Left cardiac atrium (tissue), 4 donors: ENCODE data around the gene YY1. TPM values are rescaled to one million over a fixed set of nuclear protein-coding genes. Genes with fewer than 3 reads are reported as not detected.

Experiments used
- ATAC-seq, 2 donors: fragments of 200-7000 bp; cut with Tn5 transposase; one replicate each; pipeline ENCODE4 v1.9.1; 2020; ENCODE audit warnings: mild to moderate bottlenecking in 2 of 2, moderate library complexity in 2 of 2
- DNase-seq: peaks from one replicate; pipeline ENCODE4 v3.0.0-alpha.2; 2020
- intact Hi-C, 2 donors: fragments of 100-400 bp; cut with DNase I; formaldehyde crosslinking; loops; one replicate each; pipeline versions ENCODE4 v1.14.1 to v1.15.1; 2022 to 2023
- total RNA-seq, 2 donors: library from RNA; stranded (reverse); fragmentation: NEBNext Ultra II Directional; extraction: Animal tissue kit (Norgen Biotek cat#: 25700); gene quantifications; one replicate each; pipeline ENCODE4 v1.2.1, GENCODE V29; 2021
- donor health status: DM: no; HTN: yes; CAD: no.
- donor health status: DM: no; HTN: yes; CAD: no; lungs with severe emphysema.
- donor health status: DM: yes; HTN: yes; CAD: no.
- donor health status: Dilated cardiomyopathy.

YY1 gene
- total RNA-seq, 2 donors from 2014 or later: 41.0 to 45.7 TPM

DNA sequence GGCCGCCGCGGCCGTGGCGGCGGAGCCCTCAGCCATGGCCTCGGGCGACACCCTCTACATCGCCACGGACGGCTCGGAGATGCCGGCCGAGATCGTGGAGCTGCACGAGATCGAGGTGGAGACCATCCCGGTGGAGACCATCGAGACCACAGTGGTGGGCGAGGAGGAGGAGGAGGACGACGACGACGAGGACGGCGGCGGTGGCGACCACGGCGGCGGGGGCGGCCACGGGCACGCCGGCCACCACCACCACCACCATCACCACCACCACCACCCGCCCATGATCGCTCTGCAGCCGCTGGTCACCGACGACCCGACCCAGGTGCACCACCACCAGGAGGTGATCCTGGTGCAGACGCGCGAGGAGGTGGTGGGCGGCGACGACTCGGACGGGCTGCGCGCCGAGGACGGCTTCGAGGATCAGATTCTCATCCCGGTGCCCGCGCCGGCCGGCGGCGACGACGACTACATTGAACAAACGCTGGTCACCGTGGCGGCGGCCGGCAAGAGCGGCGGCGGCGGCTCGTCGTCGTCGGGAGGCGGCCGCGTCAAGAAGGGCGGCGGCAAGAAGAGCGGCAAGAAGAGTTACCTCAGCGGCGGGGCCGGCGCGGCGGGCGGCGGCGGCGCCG is 381 bp downstream of the YY1 start:
- intact Hi-C loops: no loop called here

GRCh38 chr14:100239840-100240667 is 1.1 kb downstream of the YY1 start:
- intact Hi-C loops: no loop called here
- DNase-seq (peak; percentile 92), ATAC-seq (peak; percentile 64 to 68)

More for the DNA sequence above, 381 bp downstream of the YY1 start:
- DNase-seq: peak; percentile 51
- ATAC-seq: peak in 1 of 2 donors; percentile 3

GRCh38 chr14:100240668-100241032 is 1.7 kb downstream of the YY1 start:
- intact Hi-C loops: no loop called here
- ATAC-seq: no peak
- no peak for DNase-seq

GRCh38 chr14:100241279-100241678 is 2.3 kb downstream of the YY1 start:
- ATAC-seq (no peak), DNase-seq (no peak)
- intact Hi-C loops: no loop called here

DNA sequence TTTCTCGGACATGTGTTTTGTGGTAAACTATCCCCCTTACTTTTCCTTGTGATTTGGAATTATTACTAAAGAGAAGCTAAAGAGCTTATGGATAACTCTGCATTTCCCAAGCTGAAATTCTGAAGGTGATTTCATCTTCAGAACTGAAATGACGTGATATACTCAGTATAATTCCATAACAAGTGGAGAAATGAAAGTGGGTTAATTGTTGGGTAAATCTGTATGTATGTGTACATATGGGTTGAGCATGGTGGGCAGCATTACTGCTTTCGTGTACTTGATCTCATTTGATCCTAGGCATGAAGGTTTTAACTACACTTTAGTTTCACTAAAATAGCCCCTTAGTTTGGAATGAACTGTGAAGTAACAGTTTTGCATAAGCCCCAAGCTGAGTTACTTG is 4.1 kb downstream of the YY1 start:
- ATAC-seq (no peak), DNase-seq (no peak)
- intact Hi-C loops: no loop called here

DNA sequence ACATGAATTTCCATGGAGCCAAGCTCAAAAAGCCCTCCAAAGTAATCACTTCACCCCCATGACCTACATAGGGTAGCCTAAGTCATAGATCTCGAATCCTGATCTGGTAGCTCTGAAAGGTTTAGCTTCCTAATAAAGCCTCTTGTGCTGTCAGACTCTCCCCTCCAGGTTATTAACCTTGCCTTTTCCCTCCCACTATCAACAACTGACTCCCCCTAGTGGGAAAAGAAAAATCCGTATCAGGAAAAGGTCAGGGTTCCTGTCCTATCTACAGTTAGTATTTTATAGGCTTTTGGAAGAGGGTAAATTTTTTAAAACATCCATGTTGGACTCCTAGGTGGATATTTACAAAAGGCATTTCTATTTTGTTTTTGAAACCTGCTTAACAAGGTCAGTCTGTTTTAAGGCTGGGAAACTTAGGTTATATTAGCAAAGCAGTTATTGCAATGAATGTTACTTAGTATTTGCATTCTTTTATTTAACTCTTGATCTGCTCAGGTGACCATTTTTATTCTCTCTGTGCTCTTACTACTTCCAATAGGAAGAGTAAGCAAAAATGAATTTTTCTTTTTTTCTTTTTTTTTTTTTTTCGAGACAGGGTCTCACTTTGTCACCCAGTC is 8.0 kb downstream of the YY1 start:
- intact Hi-C loops: no loop called here
- DNase-seq (no peak), ATAC-seq (peak; percentile 50 to 65)

DNA sequence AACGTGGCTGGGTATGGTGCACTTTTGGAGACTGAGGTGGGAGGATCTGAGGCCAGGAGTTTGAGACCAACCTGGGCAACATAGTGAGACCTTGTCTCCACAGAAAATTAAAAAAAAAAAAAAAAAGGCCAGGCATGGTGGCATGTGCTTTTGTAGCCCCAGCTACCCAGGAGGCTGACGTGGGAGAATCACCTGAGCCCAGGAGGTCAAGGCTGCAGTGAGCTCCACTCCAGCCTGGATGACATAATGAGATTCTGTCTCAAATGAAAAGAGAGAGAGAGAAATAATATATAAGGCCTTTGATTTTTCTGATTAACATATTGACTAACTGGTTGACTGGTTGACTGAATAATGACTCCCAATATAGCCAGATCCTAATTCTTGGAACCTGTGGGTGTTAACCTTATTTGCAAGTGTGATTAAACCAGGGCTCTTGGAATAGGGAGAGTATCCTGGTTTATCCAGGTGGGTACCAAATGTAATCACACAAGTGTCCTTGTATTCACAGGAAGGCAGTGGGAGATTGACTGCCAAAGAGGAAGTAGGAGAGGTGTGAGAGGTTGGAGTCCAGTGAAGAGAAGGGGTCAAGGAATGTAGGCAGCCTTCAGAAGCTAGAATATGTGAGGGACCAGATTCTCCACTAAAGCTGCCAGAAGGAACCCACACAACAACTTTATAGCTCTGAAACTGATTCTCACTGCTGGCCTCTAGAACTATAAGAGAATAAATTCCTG is 12.0 kb downstream of the YY1 start:
- intact Hi-C loops: loop anchor here in 1 of 2 donors (5.0 kb wide), 1 partner anchor 36 kb away; no protein-coding TSS in a partner anchor
- ATAC-seq (no peak), DNase-seq (no peak)

DNA sequence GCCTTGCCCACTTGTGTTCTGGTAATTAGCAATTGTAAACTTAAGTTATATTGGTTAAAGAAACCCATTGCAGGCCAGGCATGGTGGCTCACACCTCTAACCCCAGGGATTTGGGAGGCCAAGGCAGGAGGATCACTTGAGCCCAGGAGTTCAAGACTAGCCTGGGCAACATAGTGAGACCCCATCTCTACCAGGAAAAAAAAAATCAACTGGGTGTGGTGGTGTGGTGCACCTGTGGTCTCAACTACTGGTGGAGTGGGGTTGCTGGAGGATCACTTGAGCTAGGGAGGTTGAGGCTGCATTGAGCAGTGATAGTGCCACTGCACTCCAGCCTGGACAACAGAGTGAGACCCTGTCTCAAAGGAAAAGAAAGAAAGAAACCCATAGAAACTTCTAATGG is 13.7 kb downstream of the YY1 start:
- intact Hi-C loops: loop anchor here in 1 of 2 donors (5.0 kb wide), 1 partner anchor 35 kb away; no protein-coding TSS in a partner anchor
- ATAC-seq (no peak), DNase-seq (no peak)

DNA sequence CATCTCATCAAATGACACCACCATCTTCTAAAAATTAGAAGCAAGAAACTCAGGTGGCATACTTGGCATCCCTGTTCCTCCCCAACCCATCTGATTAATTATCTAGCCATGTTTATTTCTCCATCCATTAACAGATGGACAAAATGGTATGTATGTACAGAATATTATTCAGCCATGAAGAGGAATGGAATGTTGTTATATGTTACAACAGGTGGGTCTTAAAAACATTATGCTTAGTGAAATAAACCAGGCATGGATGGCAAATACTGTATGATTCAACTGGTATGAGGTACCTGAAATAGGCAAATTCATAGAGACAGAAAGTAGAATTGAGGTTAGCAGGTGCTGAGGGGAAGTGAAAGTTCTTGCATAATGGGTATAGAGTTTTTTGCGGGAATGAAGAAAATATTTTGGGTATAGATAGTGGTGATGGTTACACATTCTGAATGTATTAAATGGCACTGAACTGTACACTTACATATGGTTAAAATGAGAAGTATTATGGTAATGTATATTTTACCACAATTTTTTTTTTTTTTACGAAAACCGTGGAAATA is 17.5 kb downstream of the YY1 start:
- ATAC-seq (no peak), DNase-seq (no peak)
- intact Hi-C loops: no loop called here

DNA sequence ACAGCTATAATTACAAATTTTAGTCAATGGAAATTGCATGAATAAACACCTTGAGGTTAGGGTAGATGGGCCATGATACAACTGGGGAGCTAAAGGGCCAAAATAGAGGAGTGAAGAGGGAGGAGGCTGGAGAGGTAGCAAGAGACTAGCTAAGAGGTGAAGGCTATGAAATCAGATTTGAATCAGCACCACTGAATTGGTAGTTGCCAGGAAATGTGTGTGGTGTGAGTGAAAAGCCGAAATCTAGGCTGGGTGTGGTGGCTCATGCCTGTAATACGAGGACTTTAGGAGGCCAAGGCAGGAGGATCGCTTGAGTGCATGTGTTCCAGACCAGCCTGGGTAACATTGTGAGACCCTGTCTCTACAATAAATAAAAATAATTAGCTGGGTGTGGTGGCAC is 22.7 kb downstream of the YY1 start:
- no peak for ATAC-seq
- intact Hi-C loops: no loop called here
- no peak for DNase-seq

DNA sequence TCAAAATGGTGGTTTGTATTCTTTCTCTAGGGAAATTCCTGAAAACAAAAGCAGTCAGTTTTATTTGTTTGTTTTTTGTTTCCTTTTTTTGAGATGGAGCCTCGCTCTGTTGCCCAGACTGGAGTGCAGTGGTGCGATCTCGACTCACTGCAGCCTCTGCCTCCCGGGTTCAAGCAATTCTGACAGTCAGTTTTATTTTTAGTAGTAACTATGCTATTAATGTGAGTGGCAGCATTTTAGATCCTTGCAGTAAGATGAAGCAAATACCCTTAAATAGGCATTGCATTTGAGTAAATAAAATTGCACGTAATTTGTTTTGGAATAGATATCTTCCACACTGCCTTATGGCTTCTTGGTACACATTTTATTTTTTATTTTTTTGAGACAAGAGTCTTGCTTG is 23.6 kb downstream of the YY1 start:
- ATAC-seq: no peak
- DNase-seq: no peak
- intact Hi-C loops: no loop called here

DNA sequence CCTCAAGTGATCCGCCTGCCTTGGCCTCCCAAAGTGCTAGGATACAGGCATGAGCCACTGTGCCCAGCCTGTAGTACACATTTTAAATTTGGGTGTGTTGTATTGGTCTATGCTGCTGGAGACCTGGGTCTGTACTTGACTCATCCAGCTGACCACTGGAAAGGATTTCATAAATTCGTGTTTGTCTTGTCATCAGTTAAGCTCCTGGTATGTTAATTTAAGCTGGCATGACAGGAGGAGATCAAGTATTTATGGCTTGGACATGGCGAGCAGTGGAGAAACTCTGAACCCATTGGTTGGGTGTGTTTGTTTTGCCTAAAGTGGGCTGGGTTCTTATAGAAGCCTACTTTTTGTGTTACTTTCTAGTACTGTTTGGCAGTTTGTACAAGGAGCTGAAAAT is 24.2 kb downstream of the YY1 start:
- ATAC-seq (no peak), DNase-seq (no peak)
- intact Hi-C loops: no loop called here

DNA sequence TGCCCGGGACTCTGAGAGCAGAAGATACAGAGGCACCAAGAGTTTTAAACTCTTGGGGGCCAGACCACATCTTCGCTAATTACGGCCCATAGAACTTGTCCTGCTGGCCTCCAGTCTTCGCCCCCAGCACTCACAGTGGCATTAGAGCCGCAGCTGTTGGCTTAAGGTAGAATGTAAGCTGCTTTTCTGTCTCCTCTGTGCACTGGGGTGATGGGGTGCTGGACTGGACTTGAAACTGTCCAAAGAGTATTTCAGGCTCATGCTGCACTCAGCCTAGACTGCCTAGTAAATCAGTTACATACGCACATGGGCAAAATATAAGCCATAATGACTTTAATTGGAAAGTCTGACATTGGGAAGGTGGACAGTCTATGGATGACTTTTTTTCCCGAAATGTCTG is 29.0 kb downstream of the YY1 start:
- DNase-seq (no peak), ATAC-seq (no peak)
- intact Hi-C loops: no loop called here

GRCh38 chr14:100268591-100269207 is 29.8 kb downstream of the YY1 start:
- ATAC-seq (no peak), DNase-seq (no peak)

DNA sequence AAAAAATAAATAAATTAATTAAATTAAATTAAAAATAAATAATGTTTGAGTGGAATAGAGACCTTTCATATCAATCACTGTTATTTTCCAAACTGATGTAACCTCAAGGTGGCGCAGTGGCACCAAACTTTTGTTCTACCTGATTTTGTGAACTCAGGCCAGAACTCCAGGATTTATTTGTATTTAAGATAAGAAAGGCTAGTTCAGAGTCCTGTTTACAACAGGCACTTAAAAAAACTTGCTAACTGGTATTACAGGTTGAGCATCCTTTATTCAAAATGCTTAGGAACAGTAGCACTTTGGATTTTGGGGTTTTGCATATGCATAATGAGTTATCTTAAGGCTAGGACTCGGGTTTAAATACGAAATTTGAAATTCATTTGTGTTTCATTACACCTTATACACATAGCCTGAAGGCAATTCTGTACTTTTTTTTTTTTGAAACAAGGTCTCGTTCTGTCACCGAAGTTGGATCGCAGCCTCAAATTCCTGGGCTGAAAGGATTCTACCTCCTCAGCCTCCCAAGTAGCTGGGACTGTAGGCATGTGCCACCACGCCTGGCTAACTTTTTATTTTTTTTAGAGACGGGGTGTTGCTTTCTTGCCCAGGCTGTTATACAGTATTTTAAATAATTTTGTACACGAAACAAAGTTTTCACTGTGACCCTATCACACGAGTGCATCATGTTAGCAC is 32.4 kb downstream of the YY1 start:
- intact Hi-C loops: no loop called here
- ATAC-seq (no peak), DNase-seq (no peak)

More at GRCh38 chr14:100268591-100269207, 29.8 kb downstream of the YY1 start:
- intact Hi-C loops: no loop called here

GRCh38 chr14:100274250-100274649 is 35.3 kb downstream of the YY1 start:
- DNase-seq (no peak), ATAC-seq (no peak)
- intact Hi-C loops: no loop called here

GRCh38 chr14:100275214-100275613 is 36.3 kb downstream of the YY1 start:
- intact Hi-C loops: no loop called here
- ATAC-seq: no peak

DNA sequence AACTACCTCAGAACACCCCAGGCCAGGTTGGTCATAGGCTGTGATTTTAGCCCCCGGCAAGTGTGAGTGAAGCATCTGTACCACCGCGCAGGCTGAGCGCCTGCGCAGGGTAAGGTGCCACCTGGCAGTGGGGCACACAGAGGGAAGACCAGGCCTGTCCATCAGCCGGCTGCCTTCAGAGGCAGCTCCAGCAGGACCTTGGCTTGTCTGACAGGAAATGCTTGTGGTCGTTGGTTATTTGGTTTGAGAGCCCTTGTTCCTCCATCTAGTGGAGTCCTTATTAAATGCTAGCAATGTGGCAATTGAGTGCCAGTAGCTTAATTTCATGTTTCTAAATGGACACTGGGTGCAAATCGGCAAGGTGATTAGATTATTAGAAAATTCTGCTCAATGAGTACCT is 39.8 kb downstream of the YY1 start:
- ATAC-seq: no peak
- DNase-seq: no peak
- intact Hi-C loops: no loop called here

More at GRCh38 chr14:100275214-100275613, 36.3 kb downstream of the YY1 start:
- no peak for DNase-seq
